Neuronal stem cell (in vitro differentiated cells): ENCODE measurements around the gene CARD6.
"Not testable (repeated sequence)": the region's sequence is repeated elsewhere in the genome, so short reads cannot be mapped to it uniquely, and the experiment has no call there.

Source experiments
- DNase-seq: peaks from one replicate; pipeline ENCODE4 v3.0.0-alpha.2; 2013; ENCODE audit warnings: low spot score
- H2AFZ ChIP-seq: one replicate; pipeline ENCODE4 v1.6.1; 2013; ENCODE audit warnings: mild to moderate bottlenecking, low read length, inconsistent platforms
- H2AK5ac ChIP-seq: 2 replicates; pipeline ENCODE4 v1.6.1; 2013; ENCODE audit warnings: low read depth, mild to moderate bottlenecking, inconsistent platforms, low read length, moderate library complexity, mixed read lengths
- H2BK120ac ChIP-seq: 2 replicates; pipeline ENCODE4 v1.6.1; 2013; ENCODE audit warnings: low read depth, mild to moderate bottlenecking, inconsistent platforms, low read length, moderate library complexity, mixed read lengths
- H2BK12ac ChIP-seq: one replicate; pipeline ENCODE4 v1.6.1; 2013; ENCODE audit warnings: low read length, inconsistent platforms
- H2BK15ac ChIP-seq: 2 replicates; pipeline ENCODE4 v1.6.1; 2013; ENCODE audit warnings: mild to moderate bottlenecking, low read length, inconsistent platforms, mixed read lengths
- H2BK5ac ChIP-seq: one replicate; pipeline ENCODE4 v1.6.1; 2013; ENCODE audit warnings: inconsistent platforms, mild to moderate bottlenecking, low read length, moderate library complexity
- H3K14ac ChIP-seq: one replicate; pipeline ENCODE4 v1.6.1; 2013; ENCODE audit warnings: low read length, inconsistent platforms
- H3K18ac ChIP-seq: 2 replicates; pipeline ENCODE4 v1.6.1; 2013; ENCODE audit warnings: low read length, inconsistent platforms
- H3K23ac ChIP-seq: 2 replicates; pipeline ENCODE4 v1.6.1; 2013; ENCODE audit warnings: low read depth, mild to moderate bottlenecking, mixed read lengths, low read length, inconsistent platforms; ENCODE audit not compliant: poor library complexity
- H3K27ac ChIP-seq: replicated peaks from 3 replicates; pipeline ENCODE4 v1.5.1; 2013; ENCODE audit warnings: low read length, inconsistent platforms
- H3K27me3 ChIP-seq, 3 experiments: 2 replicates each; pipeline ENCODE4 v1.6.1; 2013; ENCODE audit warnings: low read length in 3 of 3, mild to moderate bottlenecking in 2 of 3, inconsistent platforms in 1 of 3, low read depth in 1 of 3, mixed read lengths in 1 of 3, moderate library complexity in 1 of 3; ENCODE audit not compliant: control insufficient read depth in 3 of 3, insufficient read depth in 3 of 3
- H3K36me3 ChIP-seq, 2 donors: replicated peaks in 1 of 2; 2 replicates each; pipeline ENCODE4 v1.6.1; 2013; ENCODE audit warnings: low read length in 2 of 2; ENCODE audit not compliant: control insufficient read depth in 2 of 2, insufficient read depth in 2 of 2
- H3K4ac ChIP-seq: 2 replicates; pipeline ENCODE4 v1.6.1; 2013; ENCODE audit warnings: inconsistent platforms, mild to moderate bottlenecking, low read length, moderate library complexity
- H3K4me1 ChIP-seq, 2 donors: 1 replicate in 1 of 2; 2 replicates in 1 of 2; pipeline ENCODE4 v1.6.1; 2013; ENCODE audit warnings: low read length in 2 of 2, low read depth in 1 of 2; ENCODE audit not compliant: control insufficient read depth in 2 of 2, insufficient read depth in 1 of 2
- H3K4me2 ChIP-seq: one replicate; pipeline ENCODE4 v1.6.1; 2013; ENCODE audit warnings: mild to moderate bottlenecking, low read length, inconsistent platforms; ENCODE audit not compliant: insufficient read depth, poor library complexity, severe bottlenecking
- H3K4me3 ChIP-seq, 2 donors: 2 replicates each; pipeline ENCODE4 v1.5.1; 2013; ENCODE audit warnings: low read length in 2 of 2, mild to moderate bottlenecking in 2 of 2, inconsistent platforms in 1 of 2, moderate library complexity in 1 of 2
- H3K79me1 ChIP-seq: one replicate; pipeline ENCODE4 v1.6.1; 2013; ENCODE audit warnings: low read depth, mild to moderate bottlenecking, inconsistent platforms, low read length, moderate library complexity
- H3K9ac ChIP-seq: one replicate; pipeline ENCODE4 v1.6.1; 2013; ENCODE audit warnings: mild to moderate bottlenecking, low read depth, low read length, inconsistent platforms; ENCODE audit not compliant: poor library complexity
- H3K9me3 ChIP-seq, 2 donors: replicated peaks in 1 of 2; 2 replicates each; pipeline versions ENCODE3 to v1.6.1; 2013; ENCODE audit warnings: low read length in 2 of 2, mild to moderate bottlenecking in 2 of 2, inconsistent platforms in 1 of 2, low read depth in 1 of 2, mixed read lengths in 1 of 2, moderate library complexity in 1 of 2; ENCODE audit not compliant: control insufficient read depth in 2 of 2, insufficient read depth in 1 of 2
- H4K8ac ChIP-seq: one replicate; pipeline ENCODE4 v1.6.1; 2013; ENCODE audit warnings: low read depth, mild to moderate bottlenecking, inconsistent platforms, low read length, moderate library complexity
- H4K91ac ChIP-seq: one replicate; pipeline ENCODE4 v1.6.1; 2013; ENCODE audit warnings: low read length, low read depth, mild to moderate bottlenecking, inconsistent platforms; ENCODE audit not compliant: poor library complexity
- WGBS, 2 donors: extraction: QIAGEN DNeasy Blood & Tissue Kit; methylation state at CpG; one replicate each; pipeline ENCODE4 v1.1.7; 2013; ENCODE audit warnings: missing lambda C conversion rate in 2 of 2, mixed read lengths in 1 of 2; ENCODE audit not compliant: insufficient read length in 2 of 2, insufficient replicate concordance in 1 of 2; ENCODE audit errors: extremely low coverage in 2 of 2; 5-methylcytosine and 5-hydroxymethylcytosine counted together

Gene CARD6

DNA sequence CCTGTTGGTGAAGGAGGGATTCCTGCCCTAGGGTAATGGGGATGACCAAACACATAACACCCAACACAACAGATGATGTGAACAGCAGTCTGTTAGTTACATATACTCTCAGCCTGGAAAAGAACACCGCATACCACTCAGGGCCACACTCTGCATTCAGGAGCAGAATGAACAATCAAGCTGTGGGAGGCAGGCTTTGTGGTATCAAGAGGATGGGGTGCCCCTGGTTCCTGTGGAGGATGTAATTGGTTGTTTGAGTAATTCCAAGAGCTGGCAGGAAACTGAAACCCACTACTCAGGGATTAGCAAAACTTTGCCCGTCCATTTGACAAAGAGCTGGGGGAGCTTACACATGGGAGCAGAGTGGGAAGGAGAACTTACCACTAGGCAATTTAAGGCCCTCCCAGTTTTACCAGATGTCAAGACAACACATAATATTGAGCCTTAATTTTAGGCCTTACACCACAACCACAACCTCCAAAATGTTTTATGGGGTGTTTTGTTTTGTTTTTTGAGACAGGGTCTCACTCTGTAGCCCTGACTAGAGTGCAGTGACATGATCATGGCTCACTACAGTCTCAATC, 27.4 kb upstream of the CARD6 start:
- Histone ChIP-seq H2BK120ac (no peak overlapping the region), H3K79me1 (no peaks in the 10 kb centered on the region), H3K4ac (peak overlapping the region; percentile 11), H3K23ac (no peak overlapping the region), H4K8ac (no peak overlapping the region), H3K36me3 (no peaks in the 10 kb centered on the region), H2BK15ac (peak overlapping the region; percentile 37), H3K9ac (no peak overlapping the region), H3K27me3 (no peaks in the 10 kb centered on the region), H2BK12ac (peak overlapping the region; percentile 22), H3K27ac (no peak overlapping the region), H3K4me3 (no peak overlapping the region), H3K14ac (peak overlapping the region; percentile 56), H4K91ac (no peak overlapping the region), H3K18ac (no peak overlapping the region), H2AK5ac (no peak overlapping the region), H3K4me2 (no peak overlapping the region), H3K9me3 (no peaks in the 10 kb centered on the region), H2BK5ac (no peak overlapping the region), H3K4me1 (peaks cover 0 to 8% of the 10 kb centered on the region in 2 donors), H2AFZ (peak overlapping the region; percentile 58)
- WGBS, 2 donors = no CpG with 5 or more reads among the region's 2 CpGs
- DNase-seq = no peak

DNA sequence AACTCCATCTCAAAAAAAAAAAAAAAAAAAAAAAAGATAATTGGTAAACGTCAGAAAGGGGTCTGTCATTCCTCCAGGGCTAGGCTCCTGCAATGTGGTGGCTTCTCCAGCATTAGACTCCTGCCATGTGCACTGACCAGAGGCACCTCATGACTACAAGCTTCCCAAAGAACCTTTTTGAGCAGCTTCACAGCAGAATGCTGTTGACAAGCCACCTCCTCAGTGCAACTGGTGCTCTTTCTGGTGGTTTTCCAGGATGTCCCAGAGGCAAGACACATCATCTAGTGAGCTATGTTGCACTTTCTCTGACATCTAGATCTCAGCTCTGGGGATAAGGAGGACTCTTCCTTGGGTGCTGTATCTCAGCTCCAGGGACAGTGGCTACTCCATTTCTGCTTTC, 17.7 kb upstream of the CARD6 start:
- no peak overlapping the region for H2BK5ac ChIP-seq
- H2AK5ac ChIP-seq = no peak overlapping the region
- DNase-seq = no peak
- H3K18ac ChIP-seq = no peak overlapping the region
- no peak overlapping the region for H4K91ac ChIP-seq
- no peak overlapping the region for H4K8ac ChIP-seq
- H3K4me2 ChIP-seq = no peak overlapping the region
- no peak overlapping the region for H3K4me3 ChIP-seq
- H3K23ac ChIP-seq = no peak overlapping the region
- no peak overlapping the region for H3K27ac ChIP-seq
- H2AFZ ChIP-seq = no peak overlapping the region
- no peak overlapping the region for H3K4ac ChIP-seq
- H3K14ac ChIP-seq = no peak overlapping the region
- H3K79me1 ChIP-seq = no peaks in the 10 kb centered on the region
- H3K9ac ChIP-seq = peak overlapping the region; percentile 70
- H3K4me1 ChIP-seq = no peaks in the 10 kb centered on the region
- H3K9me3 ChIP-seq = no peaks in the 10 kb centered on the region
- no peak overlapping the region for H2BK15ac ChIP-seq
- no peak overlapping the region for H2BK120ac ChIP-seq
- no peaks in the 10 kb centered on the region for H3K27me3 ChIP-seq
- H2BK12ac ChIP-seq = no peak overlapping the region
- peaks cover 19 to 35% of the 10 kb centered on the region in 2 donors for H3K36me3 ChIP-seq
- WGBS, 2 donors = no CpG with 5 or more reads among the region's 1 CpG

DNA sequence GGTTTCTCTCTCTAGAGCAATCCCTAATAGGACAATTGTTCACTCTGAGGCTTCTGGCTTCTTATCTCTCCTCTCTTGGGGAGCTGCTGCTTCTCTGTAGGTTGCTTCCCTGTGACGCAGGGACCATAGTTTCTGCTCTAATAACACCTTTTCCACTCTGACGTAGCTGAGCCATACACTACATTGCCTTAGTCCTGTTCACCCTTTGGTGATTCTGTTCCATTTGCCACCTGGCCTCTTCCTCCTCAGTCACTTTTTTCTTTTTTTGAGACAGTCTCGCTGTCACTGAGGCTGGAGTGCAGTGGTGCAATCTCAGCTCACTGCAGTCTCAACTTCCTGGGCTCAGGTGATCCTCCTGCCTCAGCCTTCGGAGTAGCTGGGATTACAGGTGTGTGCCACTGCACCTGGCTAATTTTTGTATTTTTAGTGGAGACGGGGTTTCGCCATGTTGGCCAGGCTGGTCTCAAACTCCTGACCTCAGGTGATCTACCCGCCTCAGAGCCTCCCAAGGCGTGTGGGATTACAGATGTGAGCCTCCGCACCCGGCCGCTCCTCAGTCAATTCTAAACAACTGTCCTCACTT, 15.6 kb upstream of the CARD6 start:
- not testable (repeated sequence) for DNase-seq, H3K4me1 ChIP-seq, H2AFZ ChIP-seq, H4K91ac ChIP-seq, H3K14ac ChIP-seq, H3K79me1 ChIP-seq, H3K4me3 ChIP-seq, H4K8ac ChIP-seq, H3K9ac ChIP-seq, H3K4me2 ChIP-seq, H2BK15ac ChIP-seq, H2AK5ac ChIP-seq, H3K27me3 ChIP-seq, H2BK120ac ChIP-seq, H3K18ac ChIP-seq, H3K23ac ChIP-seq, H2BK12ac ChIP-seq, H3K9me3 ChIP-seq, H2BK5ac ChIP-seq, H3K27ac ChIP-seq, H3K4ac ChIP-seq
- WGBS, 2 donors = no CpG with 5 or more reads among the region's 11 CpGs
- H3K36me3 ChIP-seq = peaks cover 33 to 56% of the 10 kb centered on the region in 2 donors

DNA sequence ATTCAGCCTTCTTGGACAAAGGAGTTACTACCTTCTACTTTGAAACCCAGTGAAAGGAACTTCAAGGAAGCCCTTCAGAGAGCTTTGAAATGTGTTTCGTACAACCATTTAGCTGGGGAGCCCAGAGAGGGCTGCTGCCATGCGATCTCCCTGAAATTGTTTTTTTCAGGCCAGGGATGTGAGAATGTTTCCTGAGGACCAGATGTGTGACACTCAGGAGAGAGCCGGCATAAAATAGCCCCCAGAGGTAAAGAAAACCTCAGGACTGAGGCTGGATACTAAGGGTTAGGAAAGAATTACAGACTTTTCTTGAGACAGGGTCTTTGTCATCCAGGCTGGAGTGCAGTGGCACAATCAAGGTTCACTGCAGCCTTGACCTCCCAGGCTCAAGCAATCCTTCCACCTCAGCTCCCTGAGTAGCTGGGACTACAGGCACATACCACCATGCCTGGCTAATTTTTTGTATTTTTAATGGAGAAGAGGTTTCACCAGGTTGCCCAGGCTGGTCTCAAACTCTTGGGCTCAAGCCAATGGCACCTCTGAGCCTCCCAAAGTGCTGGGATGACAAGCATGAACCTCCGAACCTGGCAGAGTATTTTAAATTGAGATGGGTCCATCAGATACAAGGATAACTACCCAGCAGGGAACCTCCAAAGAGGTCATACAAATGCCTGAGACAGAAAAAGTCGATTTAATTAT, 14.5 kb upstream of the CARD6 start:
- Histone ChIP-seq H3K4me3 (no peak overlapping the region), H4K91ac (no peak overlapping the region), H2AFZ (no peak overlapping the region), H2BK5ac (no peak overlapping the region), H3K14ac (no peak overlapping the region), H2BK15ac (no peak overlapping the region), H2BK12ac (no peak overlapping the region), H3K18ac (no peak overlapping the region), H3K9ac (no peak overlapping the region), H3K27me3 (no peaks in the 10 kb centered on the region), H3K4ac (no peak overlapping the region), H3K9me3 (no peaks in the 10 kb centered on the region), H2BK120ac (no peak overlapping the region), H2AK5ac (no peak overlapping the region), H3K36me3 (peaks cover 43 to 67% of the 10 kb centered on the region in 2 donors), H3K27ac (no peak overlapping the region), H3K23ac (no peak overlapping the region), H3K4me1 (no peaks in the 10 kb centered on the region), H3K79me1 (no peaks in the 10 kb centered on the region), H3K4me2 (no peak overlapping the region), H4K8ac (no peak overlapping the region)
- no peak for DNase-seq
- WGBS, 2 donors = no CpG with 5 or more reads among the region's 5 CpGs
